Chondrocyte (in vitro differentiated cells): ENCODE measurements around the gene IGFL4. TPM values are rescaled to one million over a fixed set of nuclear protein-coding genes. Genes with fewer than 3 reads are reported as not detected.
"Not testable (repeated sequence)": the region's sequence is repeated elsewhere in the genome, so short reads cannot be mapped to it uniquely, and the experiment has no call there.

Experiments
- DNase-seq: peaks from one replicate; pipeline ENCODE4 v3.0.0; 2021; ENCODE audit warnings: mixed read lengths, low spot score
- H3K27ac Mint-ChIP-seq: one replicate; pipeline ENCODE4 v1.8.0; 2021; ENCODE audit warnings: mild to moderate bottlenecking, moderate library complexity, mixed read lengths; ENCODE audit not compliant: unreplicated experiment
- H3K27me3 Mint-ChIP-seq: 2 replicates; pipeline ENCODE4 v1.8.0; 2021; ENCODE audit warnings: low read depth, mixed read lengths
- H3K36me3 Mint-ChIP-seq: 2 replicates; pipeline ENCODE4 v1.8.0; 2021; ENCODE audit warnings: low read depth, mixed read lengths
- H3K4me1 Mint-ChIP-seq: 2 replicates; pipeline ENCODE4 v1.8.0; 2021; ENCODE audit warnings: low read depth, mild to moderate bottlenecking, mixed read lengths
- H3K4me3 Mint-ChIP-seq: one replicate; pipeline ENCODE4 v1.8.0; 2021; ENCODE audit warnings: mild to moderate bottlenecking, moderate library complexity, mixed read lengths; ENCODE audit not compliant: unreplicated experiment
- H3K9me3 Mint-ChIP-seq: 2 replicates; pipeline ENCODE4 v1.8.0; 2021; ENCODE audit warnings: low read depth, mixed read lengths
- total RNA-seq: library from RNA; stranded (reverse); gene quantifications from 3 replicates; pipeline ENCODE4 v1.2.1, GENCODE V29; 2021
- TF ChIP-seq, protein P1 (sequence below): fragments of 200-600 bp; sonication (generic); IDR thresholded peaks from 2 replicates; pipeline ENCODE4 v1.5.0; 2021; ENCODE audit warnings: antibody characterized with exemption, mild to moderate bottlenecking, moderate library complexity

Gene IGFL4
- total RNA-seq, 1 donor from 2014 or later, result not detected

DNA sequence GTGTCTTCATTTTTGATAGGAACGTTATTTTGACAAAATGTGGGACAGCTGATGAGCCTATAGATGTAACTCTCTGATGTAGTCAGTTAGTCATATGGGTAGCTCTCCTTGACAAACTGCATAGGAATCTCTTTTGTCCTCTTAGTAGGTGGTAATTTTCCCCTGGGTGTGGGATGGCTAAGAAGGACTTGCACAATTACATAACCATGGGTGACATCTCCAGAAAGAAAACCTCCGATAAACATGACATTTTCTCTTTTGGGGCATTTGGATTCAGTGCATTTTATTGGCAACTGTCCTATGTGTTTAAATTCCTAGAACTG is 41.9 kb upstream of the IGFL4 start:
- Mint-ChIP-seq H3K4me1 (peaks cover 37% of the 10 kb centered on the region), H3K27me3 (peaks cover 21% of the 10 kb centered on the region), H3K4me3 (no peak overlapping the region), H3K27ac (no peak overlapping the region), H3K36me3 (peaks cover 16% of the 10 kb centered on the region), H3K9me3 (peaks cover 27% of the 10 kb centered on the region)
- TF ChIP-seq, protein P1, sequence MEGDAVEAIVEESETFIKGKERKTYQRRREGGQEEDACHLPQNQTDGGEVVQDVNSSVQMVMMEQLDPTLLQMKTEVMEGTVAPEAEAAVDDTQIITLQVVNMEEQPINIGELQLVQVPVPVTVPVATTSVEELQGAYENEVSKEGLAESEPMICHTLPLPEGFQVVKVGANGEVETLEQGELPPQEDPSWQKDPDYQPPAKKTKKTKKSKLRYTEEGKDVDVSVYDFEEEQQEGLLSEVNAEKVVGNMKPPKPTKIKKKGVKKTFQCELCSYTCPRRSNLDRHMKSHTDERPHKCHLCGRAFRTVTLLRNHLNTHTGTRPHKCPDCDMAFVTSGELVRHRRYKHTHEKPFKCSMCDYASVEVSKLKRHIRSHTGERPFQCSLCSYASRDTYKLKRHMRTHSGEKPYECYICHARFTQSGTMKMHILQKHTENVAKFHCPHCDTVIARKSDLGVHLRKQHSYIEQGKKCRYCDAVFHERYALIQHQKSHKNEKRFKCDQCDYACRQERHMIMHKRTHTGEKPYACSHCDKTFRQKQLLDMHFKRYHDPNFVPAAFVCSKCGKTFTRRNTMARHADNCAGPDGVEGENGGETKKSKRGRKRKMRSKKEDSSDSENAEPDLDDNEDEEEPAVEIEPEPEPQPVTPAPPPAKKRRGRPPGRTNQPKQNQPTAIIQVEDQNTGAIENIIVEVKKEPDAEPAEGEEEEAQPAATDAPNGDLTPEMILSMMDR, result no peak
- DNase-seq, result no peak

DNA sequence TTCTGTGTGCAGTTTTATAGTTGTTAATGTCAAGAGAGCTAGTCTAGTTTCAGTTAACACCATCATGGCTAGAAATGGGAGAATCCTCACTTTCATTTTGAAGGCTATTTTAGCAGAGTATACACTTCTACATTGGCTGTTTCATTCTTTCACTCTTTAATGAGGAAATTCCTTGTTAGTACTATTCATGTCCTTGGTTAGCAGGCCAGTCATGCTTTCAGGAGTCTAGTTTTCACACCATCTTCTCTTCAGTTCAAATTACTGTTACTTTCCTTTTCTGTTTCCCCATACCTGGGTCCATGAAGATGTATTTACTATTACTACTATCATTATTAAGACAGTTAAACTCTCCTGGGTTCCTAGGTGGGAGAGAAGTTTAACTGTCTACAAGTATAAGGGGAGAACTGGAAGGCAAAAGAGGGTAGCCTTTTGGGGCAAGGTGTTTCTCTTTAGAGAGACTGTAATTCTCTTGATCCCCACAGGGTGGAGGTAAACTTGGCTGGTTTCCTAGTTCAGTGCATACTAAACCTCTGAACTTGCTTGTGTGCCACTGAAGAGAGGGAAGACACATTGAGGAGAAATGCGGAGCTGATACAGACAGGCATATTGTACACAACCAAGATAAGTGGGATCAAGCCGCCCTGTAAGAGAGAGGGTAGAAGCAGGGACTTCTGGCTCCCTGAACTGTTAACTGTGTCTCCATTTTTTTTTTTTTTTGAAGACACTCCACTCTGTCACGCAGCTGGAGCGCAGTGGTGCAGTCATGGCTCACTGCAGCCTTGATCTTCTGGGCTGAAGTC is 41.3 kb upstream of the IGFL4 start:
- Mint-ChIP-seq H3K36me3 (peaks cover 15% of the 10 kb centered on the region), H3K4me1 (peaks cover 43% of the 10 kb centered on the region), H3K27me3 (peaks cover 26% of the 10 kb centered on the region), H3K27ac (no peak overlapping the region), H3K9me3 (peaks cover 26% of the 10 kb centered on the region), H3K4me3 (no peak overlapping the region)
- TF ChIP-seq, protein P1, result peak; percentile 86
- DNase-seq, result no peak

GRCh38 chr19:46080561-46080960 is 39.8 kb upstream of the IGFL4 start:
- peak; percentile 94 for DNase-seq
- TF ChIP-seq, protein P1, result no peak
- H3K27me3 Mint-ChIP-seq, result peaks cover 39% of the 10 kb centered on the region

DNA sequence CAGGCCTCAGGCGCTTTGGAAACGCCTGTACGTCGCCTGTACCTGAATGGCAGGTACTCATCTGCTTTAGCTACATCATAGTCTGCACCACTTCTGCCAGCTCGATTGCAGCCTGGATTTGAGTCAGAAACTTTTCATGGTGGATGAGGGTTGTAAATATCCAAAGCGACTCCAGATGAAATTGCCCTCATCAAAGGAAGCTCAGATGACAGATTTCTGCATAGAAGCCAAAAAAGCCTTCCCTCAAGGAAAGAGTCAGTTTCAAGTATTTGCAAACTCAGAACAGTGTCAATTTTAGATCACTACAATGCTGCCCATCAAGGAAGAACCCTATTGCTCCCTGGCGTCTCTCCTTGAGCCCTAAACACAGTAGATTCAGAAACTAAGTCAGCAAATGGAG is 38.8 kb upstream of the IGFL4 start:
- TF ChIP-seq, protein P1, result no peak
- Mint-ChIP-seq H3K4me3 (no peak overlapping the region), H3K9me3 (peaks cover 3% of the 10 kb centered on the region), H3K27me3 (peaks cover 38% of the 10 kb centered on the region), H3K27ac (peak overlapping the region; percentile 49), H3K36me3 (peaks cover 2% of the 10 kb centered on the region), H3K4me1 (peaks cover 46% of the 10 kb centered on the region)
- DNase-seq, result no peak

More at GRCh38 chr19:46080561-46080960, 39.8 kb upstream of the IGFL4 start:
- Mint-ChIP-seq H3K36me3 (peaks cover 9% of the 10 kb centered on the region), H3K4me1 (peaks cover 46% of the 10 kb centered on the region), H3K9me3 (peaks cover 10% of the 10 kb centered on the region), H3K4me3 (no peak overlapping the region), H3K27ac (peak overlapping the region; percentile 94)

DNA sequence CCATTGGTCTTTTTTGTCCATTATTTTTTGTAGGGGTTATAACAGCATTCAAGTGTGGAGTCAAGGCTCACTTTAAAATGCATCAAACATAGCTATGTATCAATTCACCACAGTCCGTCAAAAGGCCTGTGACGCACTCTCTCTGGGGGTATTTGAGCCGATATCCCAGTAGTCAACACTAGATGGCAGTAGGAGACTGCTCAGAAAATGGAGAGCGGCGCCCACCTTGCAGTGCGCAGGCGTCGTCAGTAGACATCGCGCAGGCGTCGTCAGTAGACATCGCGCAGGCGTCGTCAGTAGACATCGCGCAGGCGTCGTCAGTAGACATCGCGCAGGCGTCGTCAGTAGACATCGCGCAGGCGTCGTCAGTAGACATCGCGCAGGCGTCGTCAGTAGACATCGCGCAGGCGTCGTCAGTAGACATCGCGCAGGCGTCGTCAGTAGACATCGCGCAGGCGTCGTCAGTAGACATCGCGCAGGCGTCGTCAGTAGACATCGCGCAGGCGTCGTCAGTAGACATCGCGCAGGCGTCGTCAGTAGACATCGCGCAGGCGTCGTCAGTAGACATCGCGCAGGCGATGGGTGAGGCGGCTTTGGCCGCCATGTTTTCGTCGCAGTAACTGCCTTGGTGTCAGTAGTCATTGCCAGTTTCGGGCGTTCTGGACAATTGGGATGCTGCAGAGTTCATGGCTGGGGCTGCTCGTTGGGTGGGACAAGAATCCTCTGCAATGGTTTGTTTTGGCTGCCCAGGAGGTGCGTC is 38.0 kb upstream of the IGFL4 start:
- H3K9me3 Mint-ChIP-seq, H3K4me3 Mint-ChIP-seq, DNase-seq, H3K36me3 Mint-ChIP-seq, H3K27ac Mint-ChIP-seq: not testable (repeated sequence)
- TF ChIP-seq, protein P1, result peak; percentile 74
- H3K27me3 Mint-ChIP-seq, result peaks cover 37% of the 10 kb centered on the region
- peaks cover 46% of the 10 kb centered on the region for H3K4me1 Mint-ChIP-seq
